Body of pancreas (tissue), 4 donors: ENCODE measurements around the gene SPRYD4. TPM values are rescaled to one million over a fixed set of nuclear protein-coding genes. Genes with fewer than 3 reads are reported as not detected.
"Not testable (repeated sequence)": the region's sequence is repeated elsewhere in the genome, so short reads cannot be mapped to it uniquely, and the experiment has no call there.

Experiments used
- ATAC-seq: fragments of 150-250 bp; one replicate; pipeline ENCODE4 v1.9.1; 2016
- DNase-seq, 4 donors: peaks; one replicate each; pipeline ENCODE4 v3.0.0-alpha.2; 2019
- H3K27ac ChIP-seq, 4 donors: fragments of 200-600 bp; sonication (generic); 1 replicate in 3 of 4; 2 replicates in 1 of 4; pipeline versions ENCODE4 v1.5.1 to v1.6.1; 2016 to 2019; ENCODE audit warnings: mild to moderate bottlenecking in 1 of 4, mixed read lengths in 1 of 4, moderate library complexity in 1 of 4
- H3K27me3 ChIP-seq, 2 donors: fragments of 200-600 bp; sonication (generic); one replicate each; pipeline ENCODE4 v1.6.0; 2016; ENCODE audit warnings: mild to moderate bottlenecking in 1 of 2
- H3K36me3 ChIP-seq, 2 donors: fragments of 200-600 bp; sonication (generic); replicated peaks in 1 of 2; 2 replicates each; pipeline ENCODE4 v1.5.1; 2016; ENCODE audit warnings: low read depth in 2 of 2; ENCODE audit not compliant: insufficient read depth in 1 of 2
- H3K4me1 ChIP-seq: fragments of 200-600 bp; sonication (generic); one replicate; pipeline ENCODE4 v1.6.0; 2016
- H3K4me3 ChIP-seq, 2 donors: fragments of 200-600 bp; sonication (generic); 1 replicate in 1 of 2; 2 replicates in 1 of 2; pipeline ENCODE4 v1.5.1; 2016 to 2019
- H3K9me3 ChIP-seq, 3 donors: fragments of 200-600 bp; sonication (generic); 1 replicate in 2 of 3; 2 replicates in 1 of 3; pipeline ENCODE4 v1.5.1; 2016
- POLR2A ChIP-seq, 3 donors: fragments of 450-650 bp; IDR thresholded peaks; one replicate each; pipeline ENCODE4 v1.6.1; 2016; ENCODE audit warnings: antibody characterized with exemption in 3 of 3, mild to moderate bottlenecking in 2 of 3
- WGBS, 2 donors: methylation state at CpG; one replicate each; pipeline ENCODE4 v1.1.5; 2017; 5-methylcytosine and 5-hydroxymethylcytosine counted together
- intact Hi-C: fragments of 100-400 bp; cut with DNase I; formaldehyde crosslinking; loops from one replicate; pipeline ENCODE4 v1.15.1; 2023
- total RNA-seq, 2 donors: library from RNA; depleted of rRNA; stranded (reverse); fragments of >200 nt; gene quantifications; one replicate each; pipeline ENCODE4 v1.1.0, GENCODE V29; 2016
- TF ChIP-seq, protein P1 (sequence below), 7 experiments: fragments of 450-650 bp in 4 of 7; fragments of 200-600 bp in 3 of 7; sonication (generic) in 3 of 7; IDR thresholded peaks; one replicate each; pipeline ENCODE4 v1.5.1; 2016 to 2019; ENCODE audit warnings: antibody characterized with exemption in 7 of 7

The SPRYD4 gene
- total RNA-seq, 2 donors from 2014 or later = 1.6 to 2.1 TPM

DNA sequence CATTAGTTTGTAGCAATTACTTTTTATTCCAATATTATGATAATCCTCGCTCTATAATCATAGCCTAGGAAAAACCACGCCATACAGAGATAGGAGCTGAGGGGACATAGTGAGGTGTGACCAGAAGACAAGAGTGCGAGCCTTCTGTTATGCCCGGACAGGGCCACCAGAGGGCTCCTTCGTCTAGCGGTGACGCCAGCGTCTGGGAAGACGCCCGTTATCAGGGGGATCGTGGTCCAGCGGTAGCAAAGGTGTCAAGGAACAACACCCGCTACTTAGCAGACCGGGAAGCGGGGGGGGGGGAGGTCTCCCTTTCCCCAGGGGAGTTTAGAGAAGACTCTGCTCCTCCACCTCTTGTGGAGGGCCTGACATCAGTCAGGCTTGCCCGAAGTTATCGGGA is 28.3 kb downstream of the SPRYD4 start:
- DNase-seq = peak; percentile 69 to 81 (median 72)
- WGBS, 2 donors = 1 to 12% methylated on average over 13 to 17 of the region's 17 CpGs
- H3K4me1 ChIP-seq, H3K27me3 ChIP-seq, ATAC-seq, intact Hi-C loops, H3K4me3 ChIP-seq, H3K9me3 ChIP-seq, H3K27ac ChIP-seq, H3K36me3 ChIP-seq: not testable (repeated sequence)
- TF ChIP-seq, protein P1, sequence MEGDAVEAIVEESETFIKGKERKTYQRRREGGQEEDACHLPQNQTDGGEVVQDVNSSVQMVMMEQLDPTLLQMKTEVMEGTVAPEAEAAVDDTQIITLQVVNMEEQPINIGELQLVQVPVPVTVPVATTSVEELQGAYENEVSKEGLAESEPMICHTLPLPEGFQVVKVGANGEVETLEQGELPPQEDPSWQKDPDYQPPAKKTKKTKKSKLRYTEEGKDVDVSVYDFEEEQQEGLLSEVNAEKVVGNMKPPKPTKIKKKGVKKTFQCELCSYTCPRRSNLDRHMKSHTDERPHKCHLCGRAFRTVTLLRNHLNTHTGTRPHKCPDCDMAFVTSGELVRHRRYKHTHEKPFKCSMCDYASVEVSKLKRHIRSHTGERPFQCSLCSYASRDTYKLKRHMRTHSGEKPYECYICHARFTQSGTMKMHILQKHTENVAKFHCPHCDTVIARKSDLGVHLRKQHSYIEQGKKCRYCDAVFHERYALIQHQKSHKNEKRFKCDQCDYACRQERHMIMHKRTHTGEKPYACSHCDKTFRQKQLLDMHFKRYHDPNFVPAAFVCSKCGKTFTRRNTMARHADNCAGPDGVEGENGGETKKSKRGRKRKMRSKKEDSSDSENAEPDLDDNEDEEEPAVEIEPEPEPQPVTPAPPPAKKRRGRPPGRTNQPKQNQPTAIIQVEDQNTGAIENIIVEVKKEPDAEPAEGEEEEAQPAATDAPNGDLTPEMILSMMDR (IDR thresholded peaks at IDR 0.05) = peak; percentile 10 to 36 (median 27)

DNA sequence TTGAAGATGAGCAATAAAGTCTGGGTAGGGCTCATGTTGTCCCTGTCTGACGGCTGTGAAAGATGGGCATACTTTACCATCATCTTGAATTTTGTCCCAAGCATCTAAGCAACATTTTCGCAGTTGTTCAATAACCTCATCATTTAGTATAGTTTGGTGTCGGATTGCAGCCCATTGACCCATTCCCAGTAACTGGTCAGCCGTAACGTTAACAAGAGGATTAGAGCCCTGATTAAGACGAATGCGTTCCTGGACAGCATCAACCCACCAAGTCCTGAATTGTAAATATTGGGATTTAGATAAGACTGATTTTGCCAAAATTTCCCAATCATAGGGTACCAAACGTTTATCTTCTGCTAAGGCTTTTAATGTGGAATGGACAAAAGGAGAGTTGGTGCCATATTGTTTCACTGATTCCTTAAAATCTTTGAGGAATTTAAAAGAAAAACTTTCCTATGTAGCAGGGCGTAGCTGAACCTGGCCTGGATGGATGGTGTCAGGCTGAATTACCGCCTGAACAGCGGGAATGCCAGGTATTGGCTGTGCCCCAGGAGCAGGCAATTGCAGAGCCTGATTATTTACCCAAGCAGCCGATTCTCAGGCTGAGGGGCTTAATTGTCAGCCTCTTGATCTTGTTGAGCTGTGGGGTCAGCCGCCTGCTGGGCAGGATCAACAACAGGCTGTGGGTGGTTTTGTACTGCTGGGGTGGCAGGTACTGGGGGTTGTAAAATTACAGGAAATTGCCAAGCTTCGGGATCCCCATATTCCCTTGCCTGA is 29.9 kb downstream of the SPRYD4 start:
- 61 to 74% methylated on average over 11 to 14 of the region's 14 CpGs for WGBS, 2 donors
- not testable (repeated sequence) for H3K36me3 ChIP-seq

DNA sequence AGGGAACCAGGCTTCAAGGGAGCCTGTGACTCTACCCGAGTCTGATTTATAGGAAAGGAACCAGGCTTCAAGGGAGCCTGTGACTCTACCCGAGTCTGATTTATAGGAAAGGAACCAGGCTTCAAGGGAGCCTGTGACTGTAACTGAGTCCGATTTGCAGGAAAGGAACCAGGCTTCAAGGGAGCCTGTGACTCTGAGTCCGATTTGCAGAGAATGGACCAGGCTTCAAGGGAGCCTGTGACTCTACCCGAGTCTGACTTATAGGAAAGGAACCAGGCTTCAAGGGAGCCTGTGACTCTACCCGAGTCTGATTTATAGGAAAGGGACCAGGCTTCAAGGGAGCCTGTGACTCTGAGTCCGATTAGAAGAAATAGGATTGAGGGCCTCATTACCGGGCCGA is 31.1 kb downstream of the SPRYD4 start:
- DNase-seq, H3K4me3 ChIP-seq, H3K27me3 ChIP-seq, H3K9me3 ChIP-seq, H3K27ac ChIP-seq, intact Hi-C loops, H3K4me1 ChIP-seq, H3K36me3 ChIP-seq, ATAC-seq: not testable (repeated sequence)
- 77 to 78% methylated on average over 7 to 9 of the region's 9 CpGs for WGBS, 2 donors

More for the DNA sequence above, 29.9 kb downstream of the SPRYD4 start:
- H3K4me3 ChIP-seq, intact Hi-C loops, ATAC-seq, DNase-seq, H3K9me3 ChIP-seq, H3K27ac ChIP-seq, H3K27me3 ChIP-seq, H3K4me1 ChIP-seq: not testable (repeated sequence)

DNA sequence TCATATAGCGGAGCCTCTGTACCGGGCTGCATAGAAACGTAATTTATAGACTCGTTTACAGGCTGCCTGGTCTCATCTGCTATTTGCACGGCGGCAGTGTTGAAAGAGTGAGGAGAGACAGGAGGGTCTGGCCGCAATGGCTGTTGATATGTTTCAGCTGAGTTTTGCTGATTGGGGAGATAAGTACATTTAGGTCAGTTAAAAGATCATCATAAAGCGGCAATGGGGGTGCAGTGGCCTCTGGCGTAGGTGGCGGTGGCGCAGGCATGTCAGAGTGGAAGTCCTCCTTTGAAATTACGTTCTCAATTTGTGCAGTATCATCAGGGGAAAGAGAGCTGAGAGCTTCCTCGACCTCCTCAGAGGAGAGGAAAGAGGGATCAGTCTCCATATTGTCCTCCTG is 31.5 kb downstream of the SPRYD4 start:
- H3K9me3 ChIP-seq, intact Hi-C loops, ATAC-seq, H3K27me3 ChIP-seq, DNase-seq, H3K27ac ChIP-seq, H3K4me1 ChIP-seq, H3K36me3 ChIP-seq, H3K4me3 ChIP-seq: not testable (repeated sequence)
- WGBS, 2 donors = 85% methylated on average over 13 of the region's 13 CpGs

DNA sequence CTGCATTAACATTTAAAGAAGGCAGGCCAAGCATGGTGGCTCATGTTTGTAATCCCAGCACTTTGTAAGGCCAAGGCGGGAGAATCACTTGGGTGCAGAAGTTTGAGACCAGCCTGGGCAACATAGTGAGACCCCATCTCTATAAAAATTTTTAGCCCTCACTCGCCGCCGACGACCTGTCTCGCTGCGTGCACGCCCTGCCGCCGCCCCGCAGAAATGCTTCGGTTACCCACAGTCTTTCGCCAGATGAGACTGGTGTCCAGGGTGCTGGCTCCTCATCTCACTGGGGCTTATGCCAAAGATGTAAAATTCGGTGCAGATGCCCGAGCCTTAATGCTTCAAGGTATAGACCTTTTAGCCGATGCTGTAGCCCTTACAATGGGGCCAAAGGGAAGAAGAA is 42.4 kb downstream of the SPRYD4 start:
- 81 to 86% methylated on average over 16 of the region's 16 CpGs for WGBS, 2 donors
- no peak overlapping the region for H3K27ac ChIP-seq
- no peaks in the 10 kb centered on the region for H3K36me3 ChIP-seq
- no peak for TF ChIP-seq POLR2A (IDR thresholded peaks at IDR 0.05)
- TF ChIP-seq, protein P1 (IDR thresholded peaks at IDR 0.05) = no peak
- intact Hi-C loops = no loop called here
- H3K4me1 ChIP-seq = no peaks in the 10 kb centered on the region
- DNase-seq = no peak
- no peak for ATAC-seq
- H3K4me3 ChIP-seq = no peak overlapping the region
- H3K9me3 ChIP-seq = no peaks in the 10 kb centered on the region
- H3K27me3 ChIP-seq = no peaks in the 10 kb centered on the region

DNA sequence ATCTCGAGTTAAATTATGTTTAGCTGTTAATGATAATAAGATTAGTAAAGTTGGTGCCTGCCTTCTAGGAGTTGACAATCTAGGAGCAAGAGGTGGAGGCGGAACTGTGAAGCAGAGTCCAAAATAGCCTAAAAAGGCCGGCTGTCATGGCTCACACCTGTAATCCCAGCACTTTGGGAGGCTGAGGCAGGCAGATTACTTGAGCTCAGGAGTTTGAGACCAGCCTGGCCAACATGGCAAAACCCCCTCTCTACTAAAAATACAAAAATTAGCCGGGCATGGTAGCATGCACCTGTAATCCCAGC is 45.6 kb downstream of the SPRYD4 start:
- peak; percentile 27 for ATAC-seq
- 46 to 49% methylated on average over 4 of the region's 4 CpGs for WGBS, 2 donors
- H3K27ac ChIP-seq, intact Hi-C loops, H3K27me3 ChIP-seq, H3K36me3 ChIP-seq, H3K4me1 ChIP-seq, H3K9me3 ChIP-seq, H3K4me3 ChIP-seq, DNase-seq: not testable (repeated sequence)

DNA sequence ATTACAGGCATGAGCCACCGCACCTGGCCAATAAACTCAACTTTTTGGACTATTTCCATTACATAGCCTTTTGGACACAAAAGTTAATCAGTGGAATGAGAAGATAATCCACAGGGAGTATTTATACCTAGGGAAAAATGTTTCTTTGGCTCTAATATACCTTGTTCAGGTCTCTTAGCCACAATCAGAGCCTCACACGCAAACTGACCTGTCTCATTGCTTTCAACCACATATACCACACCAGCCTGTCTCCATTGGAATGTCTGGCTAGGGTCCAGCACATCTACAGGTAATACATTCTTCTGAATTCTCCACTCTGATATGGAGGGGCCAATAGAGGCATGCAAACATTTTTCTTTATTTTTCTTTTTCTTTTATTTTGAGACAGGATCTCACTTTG is 49.5 kb downstream of the SPRYD4 start:
- DNase-seq (peak in 2 of 4 donors; percentile 12 to 38), ATAC-seq (no peak)
- Histone ChIP-seq H3K4me1 (peaks cover 8% of the 10 kb centered on the region), H3K4me3 (no peak overlapping the region), H3K36me3 (no peaks in the 10 kb centered on the region), H3K27ac (no peak overlapping the region), H3K27me3 (no peaks in the 10 kb centered on the region), H3K9me3 (no peaks in the 10 kb centered on the region)
- 74 to 83% methylated on average over 2 of the region's 2 CpGs for WGBS, 2 donors
- TF ChIP-seq, protein P1 (IDR thresholded peaks at IDR 0.05) = no peak
- TF ChIP-seq POLR2A (IDR thresholded peaks at IDR 0.05) = no peak
- intact Hi-C loops = loop anchor here (5.0 kb wide), 1 partner anchor 54 kb away; no protein-coding TSS in a partner anchor
